MM.1S (cell line): Measurements from ENCODE around the gene BTBD9.

Source experiments
- CTCF ChIP-seq: fragments of 300-600 bp; sonication (generic); IDR thresholded peaks from 2 replicates; pipeline ENCODE4 v1.5.1; 2016; ENCODE audit warnings: antibody characterized with exemption, low read length, mixed read lengths
- EZH2 ChIP-seq: fragments of 300-600 bp; sonication (generic); optimal IDR thresholded peaks from 2 replicates; pipeline ENCODE3; 2017; ENCODE audit warnings: low read depth, mild to moderate bottlenecking, antibody characterized with exemption, low read length, mixed read lengths

- TF ChIP-seq CTCF (no peak), EZH2 (no peak)
Measured at GRCh38 chr6:38404900-38405556, 234.7 kb downstream of the BTBD9 start.
